ENCODE measurements around the gene ASB6. TPM values are rescaled to one million over a fixed set of nuclear protein-coding genes. Genes with fewer than 3 reads are reported as not detected.

ASB6 gene
- total and polyA plus RNA-seq, 8 donors, result 7.5 to 35.6 (median 14.8) TPM

DNA sequence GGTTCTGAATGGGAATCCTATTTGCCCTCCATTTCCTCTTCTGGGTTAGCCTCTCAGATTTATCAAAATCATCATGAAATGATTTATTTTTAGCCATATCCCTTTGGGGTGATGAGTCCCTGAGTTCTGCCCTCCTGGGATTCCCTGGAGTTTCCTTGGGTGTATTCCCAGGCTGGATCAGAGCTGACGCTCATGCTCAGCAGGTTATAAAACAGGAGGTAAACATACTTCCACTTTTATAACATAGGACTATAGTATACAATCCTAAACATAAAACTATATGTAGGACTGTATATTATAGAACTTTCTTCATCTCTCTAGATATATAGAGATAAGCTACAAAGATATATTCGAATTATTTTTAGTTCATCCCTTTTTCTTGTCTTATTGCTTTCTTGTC is 19.1 kb upstream of the ASB6 start:
- H3K9me3 ChIP-seq, result no peaks in the 10 kb centered on the region
- no peak overlapping the region for H3K27ac ChIP-seq
- 55 to 84% (median 79%) methylated on average over 2 of the region's 2 CpGs for WGBS, 5 donors
- TF ChIP-seq, protein P1, sequence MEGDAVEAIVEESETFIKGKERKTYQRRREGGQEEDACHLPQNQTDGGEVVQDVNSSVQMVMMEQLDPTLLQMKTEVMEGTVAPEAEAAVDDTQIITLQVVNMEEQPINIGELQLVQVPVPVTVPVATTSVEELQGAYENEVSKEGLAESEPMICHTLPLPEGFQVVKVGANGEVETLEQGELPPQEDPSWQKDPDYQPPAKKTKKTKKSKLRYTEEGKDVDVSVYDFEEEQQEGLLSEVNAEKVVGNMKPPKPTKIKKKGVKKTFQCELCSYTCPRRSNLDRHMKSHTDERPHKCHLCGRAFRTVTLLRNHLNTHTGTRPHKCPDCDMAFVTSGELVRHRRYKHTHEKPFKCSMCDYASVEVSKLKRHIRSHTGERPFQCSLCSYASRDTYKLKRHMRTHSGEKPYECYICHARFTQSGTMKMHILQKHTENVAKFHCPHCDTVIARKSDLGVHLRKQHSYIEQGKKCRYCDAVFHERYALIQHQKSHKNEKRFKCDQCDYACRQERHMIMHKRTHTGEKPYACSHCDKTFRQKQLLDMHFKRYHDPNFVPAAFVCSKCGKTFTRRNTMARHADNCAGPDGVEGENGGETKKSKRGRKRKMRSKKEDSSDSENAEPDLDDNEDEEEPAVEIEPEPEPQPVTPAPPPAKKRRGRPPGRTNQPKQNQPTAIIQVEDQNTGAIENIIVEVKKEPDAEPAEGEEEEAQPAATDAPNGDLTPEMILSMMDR (IDR thresholded peaks at IDR 0.05), result no peak
- TF ChIP-seq POLR2A (IDR thresholded peaks at IDR 0.05), result no peak
- no peak for TF ChIP-seq POLR2AphosphoS5 (IDR thresholded peaks at IDR 0.05)
- no peak for TF ChIP-seq EP300 (IDR thresholded peaks at IDR 0.05)
- H3K27me3 ChIP-seq, result peaks cover 0 to 37% (median 15%) of the 10 kb centered on the region in 3 donors
- peaks cover 5 to 10% (median 9%) of the 10 kb centered on the region in 4 donors for H3K4me1 ChIP-seq
- intact Hi-C loops (cut with DNase I; ENCODE audit: low total_unique reads), result no loop called here
- H3K36me3 ChIP-seq, result no peaks in the 10 kb centered on the region
- DNase-seq, result no peak
- no peak overlapping the region for H3K4me3 ChIP-seq

DNA sequence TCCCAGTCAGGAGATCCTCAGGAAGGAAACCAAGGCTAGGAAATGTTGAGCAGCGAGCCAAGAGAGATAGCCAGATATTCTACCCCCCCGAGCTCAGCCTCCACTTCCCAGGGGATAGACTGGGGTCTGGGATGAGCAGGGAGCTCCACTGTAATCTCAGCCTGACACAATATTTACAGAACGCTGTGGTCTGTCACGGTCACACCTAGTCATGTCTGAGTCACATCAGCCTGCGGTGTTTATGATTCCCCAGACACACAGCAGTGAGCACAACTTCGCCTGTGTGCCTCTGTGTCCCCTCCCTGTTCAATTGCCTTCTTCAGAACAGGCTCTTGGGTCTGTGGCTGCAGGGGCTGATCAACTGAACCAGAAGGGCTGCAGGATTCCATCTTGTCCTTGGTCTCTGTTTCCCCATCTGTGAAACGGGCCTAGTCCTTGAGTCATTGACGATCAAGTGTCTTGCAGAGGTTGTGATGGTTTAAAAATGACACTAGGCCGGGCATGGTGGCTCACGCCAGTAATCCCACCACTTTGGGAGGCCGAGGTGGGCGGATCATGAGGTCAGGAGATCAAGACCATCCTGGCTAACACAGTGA is 14.9 kb upstream of the ASB6 start:
- no peak overlapping the region for H3K4me3 ChIP-seq
- intact Hi-C loops (cut with DNase I; ENCODE audit: low total_unique reads), result loop anchor here (10.0 kb wide), 1 partner anchor 68 kb away; no protein-coding TSS in a partner anchor
- peaks cover 0 to 14% (median 8%) of the 10 kb centered on the region in 4 donors for H3K4me1 ChIP-seq
- 73 to 80% (median 78%) methylated on average over 11 to 12 of the region's 12 CpGs for WGBS, 5 donors
- no peak for DNase-seq
- TF ChIP-seq, protein P1 (IDR thresholded peaks at IDR 0.05), result no peak
- TF ChIP-seq POLR2AphosphoS5 (IDR thresholded peaks at IDR 0.05), result no peak
- no peaks in the 10 kb centered on the region for H3K36me3 ChIP-seq
- peaks cover 0 to 8% (median 0%) of the 10 kb centered on the region in 3 donors for H3K27me3 ChIP-seq
- no peaks in the 10 kb centered on the region for H3K9me3 ChIP-seq
- H3K27ac ChIP-seq, result no peak overlapping the region

DNA sequence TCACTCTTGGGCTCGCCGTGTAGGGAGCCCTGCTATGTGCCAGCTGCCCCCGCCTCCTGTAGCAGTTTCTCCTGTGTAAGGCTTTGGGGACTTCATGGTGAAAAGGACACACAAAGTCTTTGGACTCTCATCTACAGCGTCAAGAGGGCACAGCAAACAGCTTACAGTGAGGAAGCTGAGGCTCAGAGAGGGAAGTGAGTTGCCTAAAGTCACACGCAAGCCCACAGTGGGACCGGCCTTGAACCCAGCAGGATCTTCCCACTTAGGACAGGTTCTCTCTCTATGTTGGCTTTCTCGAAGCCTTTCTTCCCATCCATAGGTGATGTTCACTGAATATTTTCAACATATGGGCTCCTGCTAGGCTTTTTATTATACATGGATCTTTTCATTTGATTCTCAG is 13.7 kb upstream of the ASB6 start:
- Histone ChIP-seq H3K27me3 (peaks cover 0 to 8% (median 0%) of the 10 kb centered on the region in 3 donors), H3K4me1 (peaks cover 0 to 14% (median 8%) of the 10 kb centered on the region in 4 donors), H3K9me3 (no peaks in the 10 kb centered on the region), H3K4me3 (no peak overlapping the region), H3K27ac (no peak overlapping the region), H3K36me3 (no peaks in the 10 kb centered on the region)
- TF ChIP-seq EP300 (IDR thresholded peaks at IDR 0.05), result no peak
- TF ChIP-seq POLR2A (IDR thresholded peaks at IDR 0.05), result no peak
- no peak for TF ChIP-seq POLR2AphosphoS5 (IDR thresholded peaks at IDR 0.05)
- TF ChIP-seq, protein P1 (IDR thresholded peaks at IDR 0.05), result no peak
- WGBS, 5 donors, result 74 to 93% (median 89%) methylated on average over 5 to 7 of the region's 7 CpGs
- DNase-seq, result no peak
- intact Hi-C loops (cut with DNase I; ENCODE audit: low total_unique reads), result loop anchor here (10.0 kb wide), 1 partner anchor 69 kb away; no protein-coding TSS in a partner anchor

DNA sequence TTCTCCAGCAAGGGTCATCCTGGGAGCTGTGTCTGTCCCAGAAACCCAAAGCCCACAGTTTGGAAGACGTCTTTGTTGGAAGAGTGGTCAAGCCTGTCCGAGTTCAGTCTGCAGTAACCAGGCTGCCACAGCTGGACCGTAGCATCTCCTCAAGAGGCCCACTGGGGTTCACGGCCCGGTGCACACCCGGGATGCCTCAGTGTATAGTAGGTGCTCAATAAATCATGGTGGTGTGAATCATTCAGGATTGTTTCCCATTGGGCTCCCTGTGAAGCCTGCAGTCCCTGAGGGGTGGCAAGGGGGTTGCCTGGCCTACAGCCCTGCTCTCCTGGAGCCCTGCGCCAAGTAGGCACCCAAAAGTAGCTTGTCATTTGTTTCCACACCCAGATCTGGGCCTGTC is 13.2 kb upstream of the ASB6 start:
- no peaks in the 10 kb centered on the region for H3K9me3 ChIP-seq
- no peaks in the 10 kb centered on the region for H3K36me3 ChIP-seq
- 91 to 96% (median 93%) methylated on average over 2 to 7 of the region's 7 CpGs for WGBS, 5 donors
- H3K27ac ChIP-seq, result no peak overlapping the region
- DNase-seq, result no peak
- H3K27me3 ChIP-seq, result peaks cover 0 to 8% (median 0%) of the 10 kb centered on the region in 3 donors
- H3K4me3 ChIP-seq, result no peak overlapping the region
- intact Hi-C loops (cut with DNase I; ENCODE audit: low total_unique reads), result loop anchor here (10.0 kb wide), 1 partner anchor 70 kb away; no protein-coding TSS in a partner anchor
- H3K4me1 ChIP-seq, result peaks cover 0 to 14% (median 8%) of the 10 kb centered on the region in 4 donors
- TF ChIP-seq, protein P1 (IDR thresholded peaks at IDR 0.05), result no peak
- no peak for TF ChIP-seq EP300 (IDR thresholded peaks at IDR 0.05)
- no peak for TF ChIP-seq POLR2A (IDR thresholded peaks at IDR 0.05)
- TF ChIP-seq POLR2AphosphoS5 (IDR thresholded peaks at IDR 0.05), result no peak

Measured in stomach (tissue), 9 donors.